Prostate gland (tissue), 2 donors: ENCODE data around the gene CAMK2B. TPM values are rescaled to one million over a fixed set of nuclear protein-coding genes. Genes with fewer than 3 reads are reported as not detected.
"Not testable (repeated sequence)": the region's sequence is repeated elsewhere in the genome, so short reads cannot be mapped to it uniquely, and the experiment has no call there.

Source experiments
- DNase-seq: peaks from one replicate; pipeline ENCODE4 v3.0.0-alpha.2; 2019; ENCODE audit warnings: low spot score
- H3K27ac ChIP-seq, 2 donors: fragments of 200-600 bp; sonication (generic); 2 replicates each; pipeline ENCODE4 v1.5.1; 2017 to 2019
- H3K27me3 ChIP-seq: fragments of 200-600 bp; sonication (generic); replicated peaks from 2 replicates; pipeline ENCODE4 v1.5.1; 2019; ENCODE audit not compliant: insufficient read depth
- H3K36me3 ChIP-seq, 2 donors: fragments of 200-600 bp; sonication (generic); 1 replicate in 1 of 2; 2 replicates in 1 of 2; pipeline versions ENCODE4 v1.5.1 to v1.8.1; 2017 to 2019
- H3K4me1 ChIP-seq: fragments of 200-600 bp; sonication (generic); replicated peaks from 2 replicates; pipeline ENCODE4 v1.5.1; 2019
- H3K4me3 ChIP-seq, 2 donors: fragments of 200-600 bp; sonication (generic); 2 replicates each; pipeline ENCODE4 v1.5.1; 2017 to 2019
- H3K9me3 ChIP-seq: fragments of 200-600 bp; sonication (generic); 2 replicates; pipeline ENCODE4 v1.5.1; 2017
- POLR2A ChIP-seq: fragments of 450-650 bp; IDR thresholded peaks from one replicate; pipeline ENCODE4 v1.6.1; 2016; ENCODE audit warnings: antibody characterized with exemption, mild to moderate bottlenecking
- POLR2AphosphoS5 ChIP-seq: sonication (generic); formaldehyde crosslinking; IDR thresholded peaks from one replicate; pipeline ENCODE4 v1.6.1; 2017; ENCODE audit warnings: antibody characterized with exemption
- WGBS: methylation state at CpG from one replicate; pipeline ENCODE4 v1.1.5; 2018; 5-methylcytosine and 5-hydroxymethylcytosine counted together
- intact Hi-C: fragments of 100-400 bp; cut with DNase I; formaldehyde crosslinking; loops from one replicate; pipeline ENCODE4 v1.14.2; 2022
- total RNA-seq, 2 donors: library from RNA; depleted of rRNA; stranded (reverse); fragments of >200 nt; gene quantifications; one replicate each; pipeline ENCODE4 v1.1.0, GENCODE V29; 2016
- TF ChIP-seq, protein P1 (sequence below), 4 experiments: fragments of 200-600 bp in 2 of 4; fragments of 450-650 bp in 2 of 4; sonication (generic) in 2 of 4; IDR thresholded peaks; 1 replicate in 3 of 4; 2 replicates in 1 of 4; pipeline ENCODE4 v1.5.1; 2016 to 2019; ENCODE audit warnings: antibody characterized with exemption in 4 of 4, mild to moderate bottlenecking in 2 of 4, moderate library complexity in 2 of 4

The CAMK2B gene
- total RNA-seq, 2 donors from 2014 or later, result 5.7 to 16.9 TPM

DNA sequence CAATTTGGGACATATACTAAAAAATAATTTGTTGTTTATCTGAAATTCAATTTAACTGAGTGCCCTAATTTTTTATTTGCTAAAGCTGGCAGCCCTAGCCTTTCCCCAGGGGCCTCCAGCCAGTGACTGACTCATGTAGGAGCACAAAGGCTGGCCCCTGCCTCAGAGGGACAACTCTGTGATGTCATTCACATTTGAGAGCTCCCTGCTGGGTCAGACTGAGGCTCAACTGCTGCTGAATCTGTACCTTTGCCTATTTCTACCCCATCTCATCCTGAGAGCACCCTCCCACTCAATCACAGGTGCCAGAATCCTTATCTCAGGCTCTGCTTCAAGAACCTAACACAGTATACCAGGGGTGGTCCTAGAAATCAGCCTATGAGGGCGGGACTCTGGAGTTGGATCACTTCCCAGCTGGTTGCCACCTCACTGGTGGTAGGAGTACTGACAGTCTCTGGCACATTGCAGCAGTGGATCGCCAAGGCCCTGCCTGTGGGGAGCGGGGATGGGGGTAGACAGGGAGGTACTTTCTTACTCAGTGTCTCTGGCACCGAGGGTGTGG lies 147.7 kb downstream of the CAMK2B start:
- Histone ChIP-seq H3K27ac (no peak overlapping the region), H3K9me3 (no peaks in the 10 kb centered on the region), H3K27me3 (peaks cover 5% of the 10 kb centered on the region), H3K36me3 (no peaks in the 10 kb centered on the region), H3K4me1 (no peaks in the 10 kb centered on the region), H3K4me3 (no peak overlapping the region)
- no peak for TF ChIP-seq POLR2AphosphoS5
- TF ChIP-seq, protein P1, sequence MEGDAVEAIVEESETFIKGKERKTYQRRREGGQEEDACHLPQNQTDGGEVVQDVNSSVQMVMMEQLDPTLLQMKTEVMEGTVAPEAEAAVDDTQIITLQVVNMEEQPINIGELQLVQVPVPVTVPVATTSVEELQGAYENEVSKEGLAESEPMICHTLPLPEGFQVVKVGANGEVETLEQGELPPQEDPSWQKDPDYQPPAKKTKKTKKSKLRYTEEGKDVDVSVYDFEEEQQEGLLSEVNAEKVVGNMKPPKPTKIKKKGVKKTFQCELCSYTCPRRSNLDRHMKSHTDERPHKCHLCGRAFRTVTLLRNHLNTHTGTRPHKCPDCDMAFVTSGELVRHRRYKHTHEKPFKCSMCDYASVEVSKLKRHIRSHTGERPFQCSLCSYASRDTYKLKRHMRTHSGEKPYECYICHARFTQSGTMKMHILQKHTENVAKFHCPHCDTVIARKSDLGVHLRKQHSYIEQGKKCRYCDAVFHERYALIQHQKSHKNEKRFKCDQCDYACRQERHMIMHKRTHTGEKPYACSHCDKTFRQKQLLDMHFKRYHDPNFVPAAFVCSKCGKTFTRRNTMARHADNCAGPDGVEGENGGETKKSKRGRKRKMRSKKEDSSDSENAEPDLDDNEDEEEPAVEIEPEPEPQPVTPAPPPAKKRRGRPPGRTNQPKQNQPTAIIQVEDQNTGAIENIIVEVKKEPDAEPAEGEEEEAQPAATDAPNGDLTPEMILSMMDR (IDR thresholded peaks at IDR 0.05), result no peak
- TF ChIP-seq POLR2A, result no peak
- intact Hi-C loops, result no loop called here
- DNase-seq, result no peak
- WGBS, result 67% methylated on average over 4 of the region's 4 CpGs

DNA sequence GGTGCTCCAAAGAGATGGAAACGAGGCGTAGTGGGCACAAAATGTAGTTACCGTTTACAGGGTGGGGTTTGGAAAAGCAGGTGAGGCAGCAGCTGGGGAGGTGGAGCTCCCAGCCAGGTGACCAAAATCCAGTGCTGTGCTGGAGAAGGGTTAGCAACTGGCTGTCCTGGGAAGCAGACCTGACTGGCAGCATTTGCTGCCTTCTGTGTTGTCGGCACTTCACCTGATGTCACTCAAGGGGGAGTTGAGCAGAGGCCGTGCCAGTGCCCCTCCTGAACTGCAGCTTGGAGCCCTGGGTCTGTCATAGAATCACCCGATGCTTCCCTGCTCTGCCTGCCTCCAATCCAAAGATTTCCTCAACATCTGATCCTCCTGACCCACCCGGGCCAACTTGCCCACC lies 148.9 kb downstream of the CAMK2B start:
- no peaks in the 10 kb centered on the region for H3K36me3 ChIP-seq
- H3K4me3 ChIP-seq, result no peak overlapping the region
- no peak overlapping the region for H3K27ac ChIP-seq
- TF ChIP-seq, protein P1 (IDR thresholded peaks at IDR 0.05), result no peak
- no peak for TF ChIP-seq POLR2AphosphoS5
- H3K9me3 ChIP-seq, result no peaks in the 10 kb centered on the region
- no peaks in the 10 kb centered on the region for H3K4me1 ChIP-seq
- peaks cover 5% of the 10 kb centered on the region for H3K27me3 ChIP-seq
- intact Hi-C loops, result no loop called here
- 67% methylated on average over 6 of the region's 7 CpGs for WGBS
- no peak for DNase-seq

DNA sequence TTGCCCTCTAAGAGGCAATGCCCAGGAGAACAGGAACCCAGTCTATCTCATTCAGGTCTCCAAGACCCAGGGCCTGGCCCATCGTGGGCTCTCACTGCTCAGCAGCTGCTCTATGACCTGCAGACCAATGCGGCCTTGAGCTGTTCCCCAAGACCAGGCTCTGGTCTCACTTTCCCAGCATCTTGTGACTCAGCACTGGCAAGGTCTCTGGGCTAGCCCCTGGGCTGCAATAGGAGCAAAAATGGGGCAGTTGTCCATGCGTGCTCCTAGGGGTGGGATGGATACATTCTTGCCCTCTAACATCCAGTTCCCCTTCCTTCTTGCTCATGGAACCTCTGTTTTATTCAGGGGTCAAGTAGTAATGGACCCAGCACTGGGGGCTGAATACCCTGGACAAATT lies 149.7 kb downstream of the CAMK2B start:
- Histone ChIP-seq H3K9me3 (no peaks in the 10 kb centered on the region), H3K4me3 (no peak overlapping the region), H3K27me3 (peaks cover 5% of the 10 kb centered on the region), H3K27ac (no peak overlapping the region), H3K4me1 (no peaks in the 10 kb centered on the region), H3K36me3 (no peaks in the 10 kb centered on the region)
- no peak for TF ChIP-seq POLR2AphosphoS5
- TF ChIP-seq, protein P1 (IDR thresholded peaks at IDR 0.05), result no peak
- TF ChIP-seq POLR2A, result no peak
- intact Hi-C loops, result no loop called here
- DNase-seq, result no peak
- 85% methylated on average over 3 of the region's 3 CpGs for WGBS

DNA sequence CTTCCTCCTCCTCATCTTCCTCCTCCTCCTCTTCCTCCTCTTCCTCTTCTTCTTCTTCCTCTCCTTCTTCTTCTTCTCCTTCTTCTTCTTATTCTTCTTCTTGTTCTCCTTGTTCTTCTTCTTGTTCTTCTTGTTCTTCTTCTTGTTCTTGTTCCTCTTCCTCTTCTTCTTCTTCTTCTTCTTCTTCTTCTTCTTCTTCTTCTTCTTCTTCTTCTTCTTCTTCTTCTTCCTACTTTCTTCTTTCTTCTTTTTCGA lies 150.8 kb downstream of the CAMK2B start:
- H3K27ac ChIP-seq, H3K4me3 ChIP-seq, DNase-seq, intact Hi-C loops, H3K9me3 ChIP-seq, H3K4me1 ChIP-seq, H3K36me3 ChIP-seq, H3K27me3 ChIP-seq: not testable (repeated sequence)
- 67% methylated on average over 1 of the region's 1 CpG for WGBS

DNA sequence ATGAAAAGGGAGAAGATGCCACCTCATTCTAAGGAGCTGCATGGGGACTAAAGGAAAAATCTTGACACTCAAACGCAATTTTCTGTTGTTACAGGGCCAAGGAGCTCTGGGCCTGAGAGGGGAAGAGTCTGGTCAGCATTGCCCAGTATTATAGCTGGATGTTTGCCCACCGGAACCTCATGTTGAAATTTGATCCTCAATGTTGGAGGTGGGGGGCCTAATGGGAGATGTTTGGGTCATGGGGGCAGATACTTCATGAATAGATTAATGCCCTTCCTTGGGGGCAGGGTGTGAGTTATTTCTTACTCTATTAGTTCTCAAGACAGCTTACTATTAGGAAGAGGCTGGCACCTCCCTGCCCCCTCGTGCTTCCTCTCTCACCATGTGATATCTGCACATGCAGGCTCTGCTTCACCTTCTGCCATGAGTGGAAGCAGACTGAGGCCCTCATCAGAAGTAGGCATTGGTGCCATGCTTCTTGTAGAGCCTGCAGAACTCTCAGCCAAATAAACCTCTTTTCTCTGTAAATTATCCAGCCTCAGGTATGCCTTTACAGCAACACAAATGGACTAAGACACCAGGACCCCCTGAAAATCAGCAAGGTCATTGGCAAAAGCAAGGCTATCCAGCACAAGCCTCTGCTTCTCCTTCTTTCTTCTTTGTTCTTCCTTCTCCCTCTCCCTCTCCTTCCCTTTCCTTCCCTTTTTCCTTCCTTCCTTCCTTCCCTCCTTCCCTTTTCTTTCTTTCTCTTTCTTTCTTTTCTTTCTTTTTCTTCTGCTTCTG lies 151.3 kb downstream of the CAMK2B start:
- Histone ChIP-seq H3K27ac (no peak overlapping the region), H3K9me3 (no peaks in the 10 kb centered on the region), H3K4me3 (no peak overlapping the region), H3K4me1 (no peaks in the 10 kb centered on the region), H3K36me3 (no peaks in the 10 kb centered on the region), H3K27me3 (peaks cover 5% of the 10 kb centered on the region)
- intact Hi-C loops, result no loop called here
- WGBS, result 46% methylated on average over 3 of the region's 3 CpGs
- DNase-seq, result no peak
- TF ChIP-seq POLR2AphosphoS5 (no peak), POLR2A (no peak)
- TF ChIP-seq, protein P1 (IDR thresholded peaks at IDR 0.05), result no peak
